ENCODE measurements around the gene ATP1A2.

- TF ChIP-seq POLR2AphosphoS5 (IDR thresholded peaks at IDR 0.05; ENCODE audit: insufficient read depth, low read depth, low read length) (no peak), MYC (IDR thresholded peaks at IDR 0.05; ENCODE audit: low read depth, low read length) (no peak), CTCF (IDR thresholded peaks at IDR 0.05; ENCODE audit: extremely low read depth in 1 of 2, insufficient read depth in 1 of 2, low read depth in 1 of 2, low read length in 2 of 2) (no peak), POLR2A (IDR thresholded peaks at IDR 0.05; ENCODE audit: low read depth, low read length) (no peak), EZH2 (IDR thresholded peaks at IDR 0.05; ENCODE audit: borderline replicate concordance, low read depth, low read length, severe bottlenecking) (no peak), MAX (IDR thresholded peaks at IDR 0.05; ENCODE audit: insufficient read depth, insufficient read length) (no peak), FOS (IDR thresholded peaks at IDR 0.05; ENCODE audit: borderline replicate concordance, insufficient read depth, low read length) (no peak)
Measured at GRCh38 chr1:160134791-160135572, 19.4 kb downstream of the ATP1A2 start.

Measured in endothelial cell of umbilical vein (primary cell).